ENCODE measurements around the gene BCS1L. TPM values are rescaled to one million over a fixed set of nuclear protein-coding genes. Genes with fewer than 3 reads are reported as not detected.

BCS1L gene
- total and polyA plus RNA-seq, 11 donors, result 27.3 to 54.7 (median 43.7) TPM

GRCh38 chr2:218658671-218659257, 719 bp upstream of the BCS1L start:
- no peak for DNase-seq
- no peak for TF ChIP-seq POLR2A (IDR thresholded peaks at IDR 0.05)
- peak in 4 of 12 donors; percentile 8 to 34 (median 25) for TF ChIP-seq CTCF (IDR thresholded peaks at IDR 0.05)
- peak overlapping the region; percentile 45 to 91 (median 82) for H3K27ac ChIP-seq
- no peaks in the 10 kb centered on the region for H3K9me3 ChIP-seq
- intact Hi-C loops (cut with DNase I), result loop anchor here in 7 of 10 donors (1.0 to 10.0 kb wide), 8 partner anchors 14 to 254 kb away; partner anchors contain the start of genes CNOT9 (in 3 of the 7), USP37 (in 3 of the 7), RNF25 (in 1 of the 7) and STK36 (in 1 of the 7)
- peak overlapping the region; percentile 60 to 96 (median 88) for H3K4me3 ChIP-seq
- H3K27me3 ChIP-seq, result no peaks in the 10 kb centered on the region
- H3K4me1 ChIP-seq, result peaks cover 0 to 45% (median 25%) of the 10 kb centered on the region in 12 donors
- 3 to 9% (median 4%) methylated on average over 18 to 27 of the region's 27 CpGs for WGBS, 4 donors
- no peak for ATAC-seq
- H3K36me3 ChIP-seq, result peaks cover 0 to 65% (median 59%) of the 10 kb centered on the region in 9 donors

GRCh38 chr2:218659988-218660358, 490 bp downstream of the BCS1L start:
- Histone ChIP-seq H3K27me3 (no peaks in the 10 kb centered on the region), H3K4me3 (peak overlapping the region; percentile 60 to 96 (median 88)), H3K9me3 (no peaks in the 10 kb centered on the region), H3K4me1 (peaks cover 0 to 45% (median 25%) of the 10 kb centered on the region in 12 donors), H3K27ac (peak overlapping the region in 11 of 12 donors; percentile 36 to 91 (median 82)), H3K36me3 (peaks cover 0 to 65% (median 59%) of the 10 kb centered on the region in 9 donors)
- 12 to 26% (median 19%) methylated on average over 8 of the region's 8 CpGs for WGBS, 4 donors
- no peak for TF ChIP-seq CTCF (IDR thresholded peaks at IDR 0.05)
- no peak for TF ChIP-seq POLR2A (IDR thresholded peaks at IDR 0.05)
- intact Hi-C loops (cut with DNase I), result loop anchor here in 7 of 10 donors (1.0 to 10.0 kb wide), 8 partner anchors 12 to 255 kb away; partner anchors contain the start of genes CNOT9 (in 3 of the 7), USP37 (in 3 of the 7), RNF25 (in 1 of the 7) and STK36 (in 1 of the 7)
- no peak for DNase-seq
- ATAC-seq, result no peak

GRCh38 chr2:218662377-218662776, 2.9 kb downstream of the BCS1L start:
- Histone ChIP-seq H3K36me3 (peaks cover 0 to 69% (median 63%) of the 10 kb centered on the region in 9 donors), H3K27ac (no peak overlapping the region), H3K27me3 (no peaks in the 10 kb centered on the region), H3K4me1 (peaks cover 0 to 26% (median 18%) of the 10 kb centered on the region in 12 donors), H3K4me3 (no peak overlapping the region), H3K9me3 (no peaks in the 10 kb centered on the region)
- no peak for ATAC-seq
- no peak for TF ChIP-seq POLR2A (IDR thresholded peaks at IDR 0.05)
- no peak for TF ChIP-seq CTCF (IDR thresholded peaks at IDR 0.05)
- DNase-seq, result no peak
- intact Hi-C loops (cut with DNase I), result no loop called here
- 83 to 90% (median 85%) methylated on average over 7 of the region's 7 CpGs for WGBS, 4 donors

GRCh38 chr2:218662827-218663226, 3.3 kb downstream of the BCS1L start:
- Histone ChIP-seq H3K4me3 (no peak overlapping the region), H3K27me3 (no peaks in the 10 kb centered on the region), H3K4me1 (peaks cover 0 to 23% (median 17%) of the 10 kb centered on the region in 12 donors), H3K27ac (no peak overlapping the region), H3K9me3 (no peaks in the 10 kb centered on the region), H3K36me3 (peaks cover 0 to 69% (median 64%) of the 10 kb centered on the region in 9 donors)
- DNase-seq (no peak), ATAC-seq (no peak)
- TF ChIP-seq POLR2A (IDR thresholded peaks at IDR 0.05) (no peak), CTCF (IDR thresholded peaks at IDR 0.05) (no peak)
- 84 to 92% (median 90%) methylated on average over 9 to 10 of the region's 10 CpGs for WGBS, 4 donors
- intact Hi-C loops (cut with DNase I), result no loop called here

All from heart left ventricle (tissue), 16 donors.